HG02884 (cell line): ENCODE measurements around the gene DNHD1.

Experiments
- ATAC-seq: cut with Tn5 transposase; IDR thresholded peaks from one replicate; pipeline ENCODE4 v1.9.1; 2021; ENCODE audit warnings: mild to moderate bottlenecking, moderate library complexity; ENCODE audit not compliant: unreplicated experiment

Gene DNHD1

DNA sequence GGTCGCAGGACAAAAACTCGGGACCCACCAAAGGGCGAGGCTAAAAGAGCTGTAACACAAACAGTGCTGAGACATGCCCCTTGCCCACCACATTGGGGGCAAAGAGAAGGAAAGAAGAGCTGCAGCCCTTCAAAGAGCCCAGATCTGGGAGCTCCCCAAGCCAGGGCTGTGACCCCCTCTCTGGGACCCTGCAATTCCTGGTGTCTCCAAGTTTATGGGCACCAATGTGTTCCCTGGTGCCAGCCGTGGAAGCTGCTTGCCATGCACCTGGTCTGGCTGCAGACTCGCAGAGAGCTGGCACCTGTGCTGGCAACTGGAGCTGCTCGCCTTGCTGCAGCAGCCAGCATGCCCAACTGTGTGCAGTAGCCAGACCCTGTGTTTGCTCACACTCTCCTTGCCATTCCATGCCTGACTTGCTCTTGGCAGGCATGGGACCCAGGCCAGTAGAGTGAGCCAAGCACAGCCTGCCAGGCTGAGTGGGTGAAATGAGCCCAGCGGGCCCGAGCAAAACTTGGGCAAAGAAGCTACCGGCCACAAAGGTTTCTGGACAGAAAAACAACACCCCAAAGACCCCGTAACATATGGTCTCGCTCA, 90.4 kb downstream of the DNHD1 start:
- no peak for ATAC-seq

GRCh38 chr11:6588018-6588417, 90.9 kb downstream of the DNHD1 start:
- ATAC-seq, result no peak

DNA sequence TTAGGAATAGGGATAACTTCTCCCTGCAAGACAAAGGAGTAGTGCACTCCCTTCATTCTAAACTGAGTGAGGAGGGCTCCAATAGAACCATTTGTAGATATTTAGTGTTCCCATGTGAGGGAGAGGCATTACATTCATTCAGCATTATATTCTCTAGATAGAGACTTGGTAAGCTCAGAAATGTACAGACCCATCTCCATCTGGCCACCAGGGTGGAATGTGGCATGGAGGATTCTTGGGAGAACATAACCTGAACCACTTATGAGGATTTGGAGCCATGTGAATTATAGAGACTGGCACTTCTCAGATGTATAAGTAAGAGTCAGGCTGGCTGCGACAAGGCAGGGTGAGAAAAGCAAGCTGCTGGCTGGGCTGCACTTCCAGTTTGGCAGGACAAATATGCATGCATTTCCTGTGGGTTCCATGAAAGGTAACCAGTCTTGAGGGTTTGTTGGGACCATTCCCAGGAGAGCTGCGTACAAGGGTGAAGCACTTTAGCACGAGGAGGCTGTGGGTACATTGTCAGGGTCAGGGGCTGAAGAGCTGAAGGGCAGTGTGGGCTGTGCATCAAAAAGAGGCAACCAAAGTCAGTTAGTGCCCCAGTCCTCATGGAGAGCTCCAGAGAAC, 97.2 kb downstream of the DNHD1 start:
- ATAC-seq, result no peak

DNA sequence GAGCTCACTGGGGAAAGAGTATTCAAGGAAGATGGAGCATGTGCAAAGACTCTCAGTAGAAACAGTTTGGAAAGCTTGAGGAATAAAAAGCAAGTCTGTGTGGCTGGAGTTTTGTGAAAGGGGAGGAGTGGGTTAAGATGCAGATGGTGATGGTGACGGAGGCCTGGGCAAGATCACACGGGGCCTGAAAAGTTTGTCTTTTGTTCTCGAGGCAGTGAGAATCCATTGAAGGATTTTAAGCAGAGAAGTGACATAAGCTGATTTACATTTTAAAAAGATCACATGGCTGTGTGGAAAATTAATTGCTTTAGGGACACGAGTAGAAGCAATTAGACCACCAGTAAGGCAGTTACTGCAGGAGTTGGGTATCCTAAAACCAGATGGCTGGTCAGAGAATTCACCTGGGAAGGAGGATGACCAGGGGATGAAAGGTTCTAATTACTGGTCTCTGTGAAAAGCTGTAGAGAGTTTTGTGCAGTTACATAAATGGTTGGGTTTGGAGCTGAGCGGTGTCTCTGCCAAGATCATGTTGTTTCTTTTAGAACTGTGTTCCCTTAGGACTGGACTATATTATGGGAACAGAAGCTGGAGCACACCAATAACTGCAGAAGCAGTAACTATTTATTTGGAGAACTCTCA, 99.3 kb downstream of the DNHD1 start:
- no peak for ATAC-seq

GRCh38 chr11:6598555-6598954, 101.5 kb downstream of the DNHD1 start:
- no peak for ATAC-seq

DNA sequence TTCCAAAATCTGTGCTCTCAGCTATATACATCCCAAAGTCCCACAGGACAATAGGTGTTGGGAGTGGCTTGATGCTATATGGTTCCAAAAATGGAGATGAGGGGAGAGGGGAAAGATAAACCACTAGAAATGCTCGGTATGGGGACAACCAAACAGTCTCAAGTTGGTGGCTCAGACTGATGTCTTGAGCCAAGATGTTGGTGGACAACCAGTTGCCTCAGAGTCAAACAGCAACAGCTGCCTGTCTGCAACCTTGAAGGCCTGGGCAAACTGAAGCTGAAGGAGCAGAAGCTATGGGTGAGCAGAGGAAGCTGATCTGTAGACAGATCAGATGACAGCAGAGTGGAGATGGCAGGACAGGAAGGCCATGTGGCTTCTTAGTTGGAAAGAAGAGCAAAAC, 102.4 kb downstream of the DNHD1 start:
- no peak for ATAC-seq

GRCh38 chr11:6599881-6600390, 102.9 kb downstream of the DNHD1 start:
- no peak for ATAC-seq

- no peak for ATAC-seq
Measured at GRCh38 chr11:6601041-6601461, 104.0 kb downstream of the DNHD1 start.

DNA sequence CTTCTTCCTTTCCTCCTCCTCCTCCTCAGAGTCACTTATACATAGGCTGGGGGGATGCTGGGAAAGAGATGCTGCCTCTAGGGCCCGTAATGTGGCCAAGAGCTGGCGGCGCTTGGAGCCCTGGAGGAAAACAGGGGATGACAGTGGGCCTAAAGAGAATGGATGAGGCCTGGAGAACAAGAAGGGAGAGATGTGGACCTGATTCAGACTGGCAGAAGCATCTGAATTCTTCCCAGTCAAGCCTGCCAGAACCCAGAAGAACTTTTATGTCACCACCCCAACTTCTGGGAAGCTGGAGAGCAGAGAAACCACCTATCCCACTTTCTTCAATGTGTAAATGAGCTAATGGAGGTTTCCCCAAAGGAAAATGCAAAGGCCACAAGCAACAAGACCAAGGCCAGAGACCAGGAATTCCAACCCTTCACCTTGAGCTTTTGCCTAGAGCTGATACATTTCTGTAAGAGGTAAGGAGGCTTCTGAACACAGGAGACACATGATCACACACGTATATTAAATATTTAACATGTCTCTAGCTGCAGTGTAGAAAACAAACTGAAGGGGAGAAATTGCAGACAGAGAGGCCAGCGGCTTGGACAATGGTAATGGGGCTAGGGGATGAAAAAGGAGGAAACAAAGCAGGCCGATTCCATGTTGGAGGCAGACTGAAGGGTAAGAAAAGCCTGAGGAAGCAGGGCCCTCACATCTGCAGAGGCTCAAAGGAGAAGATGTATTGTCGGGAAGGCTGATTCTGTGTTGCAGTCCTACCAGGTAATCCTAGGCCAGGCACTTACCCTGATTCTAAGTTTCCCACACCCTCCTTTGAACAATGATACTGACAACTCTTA, 105.2 kb downstream of the DNHD1 start:
- ATAC-seq, result no peak

GRCh38 chr11:6603287-6604080, 106.4 kb downstream of the DNHD1 start, which contains the start of the genes ILK and RRP8:
ILK (plus strand) TSS chr11:6603774; CDS start chr11:6604272, 498 bp downstream.
RRP8 (minus strand) TSS chr11:6603616; CDS start chr11:6603502, 114 bp downstream.
- ATAC-seq, result peak; percentile 73

GRCh38 chr11:6604081-6604626, 107.1 kb downstream of the DNHD1 start:
- ATAC-seq, result peak; percentile 33

DNA sequence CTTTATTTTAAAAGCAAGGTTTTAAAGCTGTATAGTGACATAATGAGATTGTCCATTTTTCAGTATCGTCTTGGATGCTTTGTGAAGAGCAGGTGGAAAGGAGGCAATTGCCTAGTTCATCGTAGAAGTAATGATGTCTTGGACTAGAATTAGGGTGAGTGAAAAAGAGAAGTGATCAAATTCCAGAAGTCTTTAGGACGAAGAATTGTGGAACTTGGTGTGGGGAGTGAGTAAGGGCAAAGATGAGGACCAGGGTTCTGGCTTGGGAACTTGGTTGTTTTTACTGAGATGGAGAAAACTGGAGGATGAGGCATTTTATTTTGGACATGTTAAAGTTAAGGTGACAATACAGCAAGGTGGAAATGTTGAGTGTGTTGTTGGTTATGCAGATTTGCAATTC, 107.7 kb downstream of the DNHD1 start:
- ATAC-seq, result no peak

DNA sequence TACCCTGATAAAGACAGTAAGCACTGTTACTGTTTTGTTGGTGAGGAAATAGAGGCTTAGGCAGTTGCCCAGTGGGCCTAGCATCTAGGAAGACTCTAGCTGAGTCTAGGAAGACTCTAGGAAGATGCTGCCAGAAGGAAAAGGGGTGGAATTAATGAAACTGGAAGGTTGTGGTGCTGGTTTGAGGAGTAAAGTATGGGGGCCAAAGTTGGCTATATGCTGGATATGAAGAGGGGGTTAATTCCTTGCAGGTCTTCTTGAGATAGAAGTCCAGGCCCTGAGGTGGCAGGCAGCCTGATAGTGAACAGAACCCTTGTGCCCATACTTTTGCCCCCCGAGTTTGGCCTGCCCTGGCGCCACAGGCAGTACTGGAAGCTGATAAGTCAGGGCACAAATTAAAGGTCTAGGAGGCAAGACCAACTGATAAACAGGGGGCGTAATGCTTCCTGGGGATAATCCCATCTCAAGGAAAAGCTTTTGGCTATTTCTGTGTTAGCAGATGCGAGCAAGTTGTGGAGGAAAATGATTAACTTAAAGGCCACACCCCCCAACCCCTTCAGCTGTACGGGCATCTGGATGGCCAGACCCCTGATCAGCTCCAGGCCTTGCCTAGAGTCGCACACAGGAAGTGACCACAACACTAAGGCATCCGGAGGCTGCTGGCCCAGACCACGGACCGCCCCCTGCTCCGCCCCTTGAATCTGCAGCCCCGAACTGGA, 109.5 kb downstream of the DNHD1 start:
- ATAC-seq, result peak; percentile 30

DNA sequence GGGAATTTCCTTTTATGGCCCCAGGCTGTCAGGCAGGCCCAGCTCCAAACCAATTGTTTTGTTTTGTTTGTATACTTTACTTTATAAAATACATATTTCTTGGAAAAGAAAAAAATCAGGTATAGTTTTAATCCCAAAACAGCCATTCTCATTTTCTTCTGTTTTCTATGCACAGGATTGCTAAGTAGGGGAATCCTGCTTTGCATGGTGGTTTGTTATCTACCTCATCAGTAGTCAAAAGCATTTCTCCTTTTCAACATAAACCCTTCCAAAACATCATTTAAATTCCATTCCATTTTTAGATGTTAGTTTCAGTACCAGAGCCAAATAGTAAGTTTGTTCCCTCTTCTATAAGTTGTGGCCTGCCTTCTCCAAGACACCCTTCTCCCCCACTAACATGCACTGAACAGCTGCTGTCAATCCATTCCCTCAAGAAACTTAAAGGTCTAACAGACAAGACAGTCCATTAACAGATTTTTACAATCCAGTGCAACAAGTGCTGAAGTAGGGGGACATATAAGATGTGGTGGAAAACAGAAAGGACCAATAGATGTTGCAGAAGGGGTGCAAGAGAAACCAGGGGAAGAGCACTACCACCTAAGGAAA, 110.2 kb downstream of the DNHD1 start:
- no peak for ATAC-seq

DNA sequence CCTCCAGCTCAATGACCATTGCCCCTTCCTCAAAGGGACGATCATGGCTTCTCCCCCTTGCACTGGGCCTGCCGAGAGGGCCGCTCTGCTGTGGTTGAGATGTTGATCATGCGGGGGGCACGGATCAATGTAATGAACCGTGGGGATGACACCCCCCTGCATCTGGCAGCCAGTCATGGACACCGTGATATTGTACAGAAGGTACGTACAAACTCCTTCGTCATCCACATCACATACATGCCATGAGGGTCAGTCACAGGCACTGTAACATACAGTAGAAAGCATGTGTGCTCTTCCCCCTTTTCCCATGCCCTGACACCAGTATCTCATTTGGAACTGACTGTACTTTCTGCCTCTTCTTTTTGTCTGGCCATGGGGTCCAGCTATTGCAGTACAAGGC, 110.9 kb downstream of the DNHD1 start:
- ATAC-seq, result no peak

DNA sequence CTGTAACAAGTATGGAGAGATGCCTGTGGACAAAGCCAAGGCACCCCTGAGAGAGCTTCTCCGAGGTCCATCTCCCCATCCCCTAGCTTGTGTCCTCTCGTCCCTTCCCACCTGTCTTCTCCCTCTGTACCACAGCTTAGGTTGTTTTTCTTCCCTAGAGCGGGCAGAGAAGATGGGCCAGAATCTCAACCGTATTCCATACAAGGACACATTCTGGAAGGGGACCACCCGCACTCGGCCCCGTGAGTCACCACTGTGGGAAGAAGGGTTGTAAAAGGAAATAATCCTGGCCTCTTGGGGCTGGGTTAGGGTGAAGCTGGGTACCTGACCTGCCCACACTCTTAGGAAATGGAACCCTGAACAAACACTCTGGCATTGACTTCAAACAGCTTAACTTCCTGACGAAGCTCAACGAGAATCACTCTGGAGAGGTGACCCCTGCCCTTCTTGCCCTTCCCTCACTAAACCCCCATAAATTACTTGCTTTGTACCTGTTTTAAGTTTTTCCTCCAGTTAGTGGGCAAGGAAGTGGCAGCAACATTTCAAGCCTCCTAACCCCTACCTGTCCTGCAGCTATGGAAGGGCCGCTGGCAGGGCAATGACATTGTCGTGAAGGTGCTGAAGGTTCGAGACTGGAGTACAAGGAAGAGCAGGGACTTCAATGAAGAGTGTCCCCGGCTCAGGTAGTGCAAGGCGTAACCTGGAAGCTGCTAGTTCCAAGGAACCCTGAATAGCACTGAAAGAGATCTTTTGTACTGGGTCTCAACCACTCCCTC, 111.8 kb downstream of the DNHD1 start:
- ATAC-seq, result no peak

- ATAC-seq, result no peak
Measured at GRCh38 chr11:6609502-6610015, 112.5 kb downstream of the DNHD1 start.

- ATAC-seq, result no peak
Measured at GRCh38 chr11:6610591-6610990, 113.5 kb downstream of the DNHD1 start.
